Fibroblast of lung (primary cell): ENCODE measurements around the gene RCBTB2. TPM values are rescaled to one million over a fixed set of nuclear protein-coding genes. Genes with fewer than 3 reads are reported as not detected.

Experiments used
- DNase-seq, 2 donors: peaks; one replicate each; pipeline versions ENCODE4 v3.0.0 to v3.0.0-alpha.2; 2010; ENCODE audit warnings: low read depth in 2 of 2
- H2AFZ ChIP-seq: 2 replicates; pipeline ENCODE4 v1.5.1; 2012; ENCODE audit warnings: low read length, control low read depth, inconsistent platforms
- H3K27ac ChIP-seq: 2 replicates; pipeline ENCODE4 v1.5.1; 2011; ENCODE audit warnings: low read length, control low read depth; ENCODE audit not compliant: insufficient read depth
- H3K27me3 ChIP-seq: 2 replicates; pipeline ENCODE4 v1.5.1; 2011; ENCODE audit warnings: mild to moderate bottlenecking, low read length; ENCODE audit not compliant: control insufficient read depth, insufficient read depth
- H3K36me3 ChIP-seq: 2 replicates; pipeline ENCODE4 v1.5.1; 2011; ENCODE audit warnings: low read length; ENCODE audit not compliant: control insufficient read depth, insufficient read depth
- H3K4me1 ChIP-seq: 2 replicates; pipeline ENCODE4 v1.5.1; 2011; ENCODE audit warnings: low read length; ENCODE audit not compliant: control insufficient read depth, insufficient read depth; ENCODE audit errors: extremely low read depth
- H3K4me2 ChIP-seq: 2 replicates; pipeline ENCODE4 v1.5.1; 2011; ENCODE audit warnings: low read length, control low read depth; ENCODE audit not compliant: insufficient read depth; ENCODE audit errors: extremely low read depth
- H3K4me3 ChIP-seq, 4 experiments: fragments of 200-600 bp in 1 of 4; sonication (generic) in 1 of 4; replicated peaks in 1 of 4; 2 replicates each; pipeline ENCODE4 v1.5.1; 2011 to 2016; ENCODE audit warnings: low read length in 4 of 4, low read depth in 3 of 4, mild to moderate bottlenecking in 3 of 4, control low read depth in 2 of 4, inconsistent platforms in 1 of 4, mixed read lengths in 1 of 4; ENCODE audit not compliant: insufficient read depth in 1 of 4; ENCODE audit errors: control extremely low read depth in 1 of 4
- H3K79me2 ChIP-seq: 2 replicates; pipeline ENCODE4 v1.5.1; 2012; ENCODE audit warnings: mild to moderate bottlenecking, low read length, inconsistent platforms; ENCODE audit not compliant: control insufficient read depth, insufficient read depth
- H3K9ac ChIP-seq: 2 replicates; pipeline ENCODE4 v1.5.1; 2011; ENCODE audit warnings: mild to moderate bottlenecking, low read length, control low read depth; ENCODE audit not compliant: insufficient read depth
- H3K9me3 ChIP-seq: 2 replicates; pipeline ENCODE4 v1.5.1; 2012; ENCODE audit warnings: low read depth, low read length; ENCODE audit not compliant: control insufficient read depth, insufficient read depth
- H4K20me1 ChIP-seq: 2 replicates; pipeline ENCODE4 v1.5.1; 2011; ENCODE audit warnings: low read length; ENCODE audit not compliant: control insufficient read depth, insufficient read depth; ENCODE audit errors: extremely low read depth
- EZH2 ChIP-seq: IDR thresholded peaks from 2 replicates; pipeline ENCODE4 v1.5.1; 2012; ENCODE audit warnings: low read length, control low read depth, mild to moderate bottlenecking; ENCODE audit errors: missing control alignments
- polyA plus RNA-seq, 2 donors: library from polyadenylated mRNA; depleted of rRNA in 1 of 2; stranded (reverse) in 1 of 2; unstranded in 1 of 2; fragments of >200 nt; gene quantifications; 2 replicates each; pipeline ENCODE4 v1.2.1, GENCODE V29; 2011 to 2012; ENCODE audit warnings: missing spikeins in 1 of 2
- total RNA-seq: library from RNA; depleted of rRNA; stranded (reverse); fragments of >200 nt; gene quantifications from 2 replicates; pipeline ENCODE4 v1.2.1, GENCODE V29; 2014
- TF ChIP-seq, protein P1 (sequence below), 2 donors: IDR thresholded peaks in 1 of 2; conservative IDR thresholded peaks in 1 of 2; 1 replicate in 1 of 2; 2 replicates in 1 of 2; pipeline ENCODE4 v1.5.1; 2011 to 2012; ENCODE audit warnings: low read length in 2 of 2, control low read depth in 1 of 2, inconsistent platforms in 1 of 2, low read depth in 1 of 2, mild to moderate bottlenecking in 1 of 2

RCBTB2 gene
- total and polyA plus RNA-seq, 2 donors (not counting 1 experiment from before 2014, with no cell fraction given) = 8.4 to 9.6 TPM

DNA sequence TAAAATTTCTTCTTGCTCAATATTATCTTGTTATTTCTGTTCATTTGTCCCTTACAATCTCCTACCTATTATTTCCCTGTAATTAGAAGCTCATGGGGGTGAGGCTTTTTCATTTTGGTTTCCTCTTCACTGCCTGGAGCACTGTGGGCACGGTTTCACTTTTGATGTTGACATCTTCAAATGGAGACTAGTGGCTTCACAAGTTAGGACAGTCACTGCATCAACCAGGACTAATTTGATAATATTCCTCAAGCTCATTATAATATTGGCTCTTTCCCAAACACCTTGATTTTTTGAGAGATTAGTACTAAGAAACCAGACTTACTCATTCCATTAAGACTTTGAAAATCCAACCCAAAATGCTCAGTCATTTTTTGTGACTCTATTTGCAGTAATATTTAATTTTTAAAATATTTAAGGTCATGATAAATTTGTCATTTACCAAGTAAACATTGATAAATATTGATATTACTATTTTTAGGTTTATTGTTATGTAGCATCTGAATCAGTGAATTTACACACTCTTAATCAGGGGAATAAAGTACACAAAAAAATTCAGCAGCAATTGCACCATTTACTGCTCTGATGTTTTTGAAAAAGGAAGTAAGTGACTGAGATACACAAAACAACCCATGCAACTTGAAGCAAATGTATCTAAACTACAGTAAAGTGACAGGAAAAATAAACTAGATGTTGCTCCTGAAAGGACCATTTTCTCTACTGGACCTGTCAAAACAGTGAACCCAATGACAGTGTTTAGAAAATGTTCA lies 28.8 kb upstream of the RCBTB2 start:
- Histone ChIP-seq H3K36me3 (no peaks in the 10 kb centered on the region), H3K27me3 (no peaks in the 10 kb centered on the region), H4K20me1 (no peaks in the 10 kb centered on the region), H2AFZ (no peak overlapping the region), H3K4me3 (no peak overlapping the region), H3K4me2 (no peak overlapping the region), H3K27ac (no peak overlapping the region), H3K4me1 (no peaks in the 10 kb centered on the region), H3K9ac (no peak overlapping the region), H3K79me2 (no peaks in the 10 kb centered on the region), H3K9me3 (no peaks in the 10 kb centered on the region)
- no peak for TF ChIP-seq EZH2
- TF ChIP-seq, protein P1, sequence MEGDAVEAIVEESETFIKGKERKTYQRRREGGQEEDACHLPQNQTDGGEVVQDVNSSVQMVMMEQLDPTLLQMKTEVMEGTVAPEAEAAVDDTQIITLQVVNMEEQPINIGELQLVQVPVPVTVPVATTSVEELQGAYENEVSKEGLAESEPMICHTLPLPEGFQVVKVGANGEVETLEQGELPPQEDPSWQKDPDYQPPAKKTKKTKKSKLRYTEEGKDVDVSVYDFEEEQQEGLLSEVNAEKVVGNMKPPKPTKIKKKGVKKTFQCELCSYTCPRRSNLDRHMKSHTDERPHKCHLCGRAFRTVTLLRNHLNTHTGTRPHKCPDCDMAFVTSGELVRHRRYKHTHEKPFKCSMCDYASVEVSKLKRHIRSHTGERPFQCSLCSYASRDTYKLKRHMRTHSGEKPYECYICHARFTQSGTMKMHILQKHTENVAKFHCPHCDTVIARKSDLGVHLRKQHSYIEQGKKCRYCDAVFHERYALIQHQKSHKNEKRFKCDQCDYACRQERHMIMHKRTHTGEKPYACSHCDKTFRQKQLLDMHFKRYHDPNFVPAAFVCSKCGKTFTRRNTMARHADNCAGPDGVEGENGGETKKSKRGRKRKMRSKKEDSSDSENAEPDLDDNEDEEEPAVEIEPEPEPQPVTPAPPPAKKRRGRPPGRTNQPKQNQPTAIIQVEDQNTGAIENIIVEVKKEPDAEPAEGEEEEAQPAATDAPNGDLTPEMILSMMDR (conservative IDR thresholded peaks at IDR 0.05 in 1 of 2, IDR thresholded peaks at IDR 0.05 in 1 of 2; ENCODE audit: low read depth in 1 of 2, low read length in 2 of 2) = no peak
- no peak for DNase-seq

DNA sequence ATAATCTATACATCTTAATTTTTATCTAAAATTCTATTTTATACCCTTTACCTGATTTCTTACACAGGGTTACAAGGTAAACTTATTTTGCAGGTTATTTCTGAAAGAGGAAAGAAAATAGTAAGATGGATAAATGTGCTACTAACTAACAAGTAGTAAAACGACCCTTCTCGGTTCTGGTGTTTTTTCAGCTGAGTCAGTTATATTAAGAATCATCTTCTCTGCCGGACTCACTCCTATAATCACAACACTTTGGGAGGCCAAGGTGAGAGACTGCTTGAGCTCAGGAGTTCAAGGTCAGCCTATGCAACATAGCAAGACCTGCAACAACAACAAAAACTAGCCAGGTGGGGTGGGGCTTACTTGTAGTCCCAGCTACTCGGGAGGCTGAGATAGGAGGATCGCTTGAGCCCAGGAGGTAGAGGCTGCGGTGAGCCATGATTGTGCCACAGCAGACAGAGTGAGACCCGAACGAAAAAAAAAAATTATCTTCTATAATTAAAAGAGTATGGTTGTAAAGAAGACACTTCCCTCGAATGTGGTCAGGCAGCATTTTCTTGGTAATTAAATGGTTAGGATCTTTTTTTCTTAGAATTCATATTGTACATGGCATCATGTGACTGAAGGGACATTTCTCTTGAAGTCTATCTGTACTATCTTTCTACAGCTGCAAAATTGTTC lies 27.9 kb upstream of the RCBTB2 start:
- Histone ChIP-seq H3K4me1 (no peaks in the 10 kb centered on the region), H3K4me2 (no peak overlapping the region), H3K4me3 (no peak overlapping the region), H3K27ac (no peak overlapping the region), H3K9ac (no peak overlapping the region), H2AFZ (no peak overlapping the region), H4K20me1 (no peaks in the 10 kb centered on the region), H3K36me3 (no peaks in the 10 kb centered on the region), H3K27me3 (no peaks in the 10 kb centered on the region), H3K79me2 (no peaks in the 10 kb centered on the region), H3K9me3 (no peaks in the 10 kb centered on the region)
- no peak for DNase-seq
- TF ChIP-seq EZH2 = no peak
- TF ChIP-seq, protein P1 (conservative IDR thresholded peaks at IDR 0.05 in 1 of 2, IDR thresholded peaks at IDR 0.05 in 1 of 2; ENCODE audit: low read depth in 1 of 2, low read length in 2 of 2) = no peak

DNA sequence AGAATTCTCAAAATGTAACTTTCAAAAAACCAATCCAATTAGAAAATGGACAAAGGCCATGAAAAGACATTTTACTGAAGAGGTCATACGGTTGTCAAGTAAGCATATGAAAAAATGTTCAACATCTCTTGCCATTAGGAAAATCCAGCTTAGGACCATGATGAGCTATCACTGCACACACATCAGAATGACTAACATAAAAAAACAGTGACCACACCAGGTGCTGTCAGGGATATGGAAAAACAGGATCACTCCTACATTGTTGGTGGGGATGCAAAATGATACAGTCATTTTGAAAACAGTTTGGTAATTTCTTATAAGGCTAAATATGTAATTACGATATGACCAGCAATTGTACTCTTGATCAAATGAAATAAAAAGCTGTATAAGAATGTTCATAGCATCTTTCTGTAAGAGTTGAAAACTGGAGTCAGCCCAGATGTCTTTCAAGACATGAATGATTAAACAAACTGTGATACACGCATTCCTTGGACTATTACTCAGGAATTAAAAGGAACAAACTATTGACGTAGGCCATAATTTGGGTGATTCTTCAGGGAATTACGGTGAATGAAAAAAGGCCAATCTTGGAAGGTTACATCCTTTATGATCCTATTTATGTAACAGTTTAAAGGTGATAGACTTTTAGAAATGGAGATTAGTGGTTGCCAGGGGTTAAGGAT lies 26.9 kb upstream of the RCBTB2 start:
- Histone ChIP-seq H3K27me3 (no peaks in the 10 kb centered on the region), H3K9ac (no peak overlapping the region), H3K4me3 (no peak overlapping the region), H3K9me3 (no peaks in the 10 kb centered on the region), H3K27ac (no peak overlapping the region), H2AFZ (no peak overlapping the region), H3K36me3 (no peaks in the 10 kb centered on the region), H3K79me2 (no peaks in the 10 kb centered on the region), H3K4me2 (no peak overlapping the region), H3K4me1 (no peaks in the 10 kb centered on the region), H4K20me1 (no peaks in the 10 kb centered on the region)
- DNase-seq = peak; percentile 60 to 68
- no peak for TF ChIP-seq EZH2
- TF ChIP-seq, protein P1 (conservative IDR thresholded peaks at IDR 0.05 in 1 of 2, IDR thresholded peaks at IDR 0.05 in 1 of 2; ENCODE audit: low read depth in 1 of 2, low read length in 2 of 2) = no peak
